GM23248 (cell line): ENCODE data around the gene DNAJC17.

Source experiments
- EZH2 ChIP-seq: fragments of 200-600 bp; sonication (generic); IDR thresholded peaks from 2 replicates; pipeline ENCODE4 v1.6.1; 2018; ENCODE audit warnings: antibody characterized with exemption, mild to moderate bottlenecking; ENCODE audit not compliant: insufficient read depth, poor library complexity, severe bottlenecking
- EZH2phosphoT487 ChIP-seq: fragments of 200-600 bp; sonication (generic); IDR thresholded peaks from 2 replicates; pipeline ENCODE4 v1.6.1; 2018; ENCODE audit warnings: antibody characterized with exemption, moderate library complexity, mild to moderate bottlenecking, low read depth; ENCODE audit not compliant: insufficient read depth

DNA sequence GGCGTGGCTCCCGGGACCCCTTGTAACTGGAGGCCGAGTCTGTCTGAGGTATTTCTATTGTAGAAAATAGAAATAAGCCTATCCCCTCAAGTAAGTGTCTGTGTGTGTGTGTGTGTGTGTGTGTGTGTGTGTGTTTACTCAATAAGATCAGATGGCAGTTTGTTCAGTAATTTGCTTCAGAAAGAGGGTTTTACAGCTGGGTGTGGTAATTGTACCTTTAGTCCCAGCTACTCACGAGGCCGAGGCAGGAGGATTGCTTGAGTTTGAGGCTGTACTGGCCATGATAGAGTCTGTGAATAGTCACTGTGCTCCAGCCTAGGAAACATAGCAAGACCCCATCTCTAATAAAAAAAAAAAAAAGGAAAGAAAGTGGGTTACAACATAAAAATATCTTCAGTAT lies 45.3 kb upstream of the DNAJC17 start:
- TF ChIP-seq EZH2 = no peak
- TF ChIP-seq EZH2phosphoT487 = no peak
